Endodermal cell (in vitro differentiated cells): ENCODE results near the gene SLC45A3. TPM values are rescaled to one million over a fixed set of nuclear protein-coding genes. Genes with fewer than 3 reads are reported as not detected.

ENCODE experiments used
- DNase-seq: peaks from one replicate; pipeline ENCODE4 v3.0.0-alpha.2; 2017
- H3K27ac ChIP-seq: 2 replicates; pipeline ENCODE4 v1.5.1; 2013; ENCODE audit warnings: mild to moderate bottlenecking, low read depth, low read length, moderate library complexity
- H3K27me3 ChIP-seq: 2 replicates; pipeline ENCODE4 v1.6.1; 2013; ENCODE audit warnings: mild to moderate bottlenecking, low read length, moderate library complexity; ENCODE audit not compliant: insufficient read depth, control insufficient read depth, poor library complexity, severe bottlenecking
- H3K36me3 ChIP-seq: 2 replicates; pipeline ENCODE4 v1.7.0; 2013; ENCODE audit warnings: mild to moderate bottlenecking, low read length, moderate library complexity; ENCODE audit not compliant: control insufficient read depth, insufficient read depth
- H3K4me1 ChIP-seq: one replicate; pipeline ENCODE4 v1.7.0; 2013; ENCODE audit warnings: low read length; ENCODE audit not compliant: control insufficient read depth, insufficient read depth
- H3K4me3 ChIP-seq: 2 replicates; pipeline ENCODE4 v1.5.1; 2013; ENCODE audit warnings: mild to moderate bottlenecking, low read length, moderate library complexity
- H3K9ac ChIP-seq: 2 replicates; pipeline ENCODE4 v1.6.1; 2013; ENCODE audit warnings: mild to moderate bottlenecking, low read length, moderate library complexity; ENCODE audit not compliant: poor library complexity, severe bottlenecking; ENCODE audit errors: extremely low read depth
- H3K9me3 ChIP-seq: 2 replicates; pipeline ENCODE4 v1.6.1; 2013; ENCODE audit warnings: mild to moderate bottlenecking, low read length, moderate library complexity; ENCODE audit not compliant: control insufficient read depth
- H3K27ac Mint-ChIP-seq: 2 replicates; pipeline ENCODE4 v1.8.0; 2020; ENCODE audit warnings: mixed read lengths
- H3K27me3 Mint-ChIP-seq: 2 replicates; pipeline ENCODE4 v1.8.0; 2021; ENCODE audit warnings: mild to moderate bottlenecking, mixed read lengths; ENCODE audit not compliant: insufficient read depth
- H3K36me3 Mint-ChIP-seq: 2 replicates; pipeline ENCODE4 v1.8.0; 2020; ENCODE audit warnings: low read depth, mixed read lengths
- H3K4me1 Mint-ChIP-seq: 2 replicates; pipeline ENCODE4 v1.8.0; 2020; ENCODE audit warnings: mixed read lengths
- H3K4me3 Mint-ChIP-seq: 2 replicates; pipeline ENCODE4 v1.8.0; 2020; ENCODE audit warnings: mild to moderate bottlenecking, moderate library complexity, mixed read lengths
- H3K9me3 Mint-ChIP-seq: 2 replicates; pipeline ENCODE4 v1.8.0; 2020; ENCODE audit warnings: mild to moderate bottlenecking, mixed read lengths
- WGBS, 2 experiments: methylation state at CpG; one replicate each; pipeline versions ENCODE4 v1.1.5 to v1.1.7; 2013; ENCODE audit warnings: missing lambda C conversion rate in 2 of 2, mixed read lengths in 1 of 2; ENCODE audit not compliant: insufficient coverage in 1 of 2, insufficient read length in 1 of 2; 5-methylcytosine and 5-hydroxymethylcytosine counted together
- total RNA-seq, 2 donors: library from RNA; stranded (reverse); fragmentation: NEBNext Ultra II Directional in 1 of 2; extraction: Animal tissue kit (Norgen Biotek cat#: 25700) in 1 of 2; gene quantifications; 2 replicates in 1 of 2; 3 replicates in 1 of 2; pipeline ENCODE4 v1.2.1, GENCODE V29; 2021
- TF ChIP-seq, protein P1 (sequence below): fragments of 200-600 bp; sonication (generic); conservative IDR thresholded peaks from 2 replicates; pipeline ENCODE4 v1.5.0; 2021; ENCODE audit warnings: antibody characterized with exemption, mild to moderate bottlenecking

The SLC45A3 gene
- total RNA-seq, 2 donors from 2014 or later = 7.9 to 10.2 TPM

DNA sequence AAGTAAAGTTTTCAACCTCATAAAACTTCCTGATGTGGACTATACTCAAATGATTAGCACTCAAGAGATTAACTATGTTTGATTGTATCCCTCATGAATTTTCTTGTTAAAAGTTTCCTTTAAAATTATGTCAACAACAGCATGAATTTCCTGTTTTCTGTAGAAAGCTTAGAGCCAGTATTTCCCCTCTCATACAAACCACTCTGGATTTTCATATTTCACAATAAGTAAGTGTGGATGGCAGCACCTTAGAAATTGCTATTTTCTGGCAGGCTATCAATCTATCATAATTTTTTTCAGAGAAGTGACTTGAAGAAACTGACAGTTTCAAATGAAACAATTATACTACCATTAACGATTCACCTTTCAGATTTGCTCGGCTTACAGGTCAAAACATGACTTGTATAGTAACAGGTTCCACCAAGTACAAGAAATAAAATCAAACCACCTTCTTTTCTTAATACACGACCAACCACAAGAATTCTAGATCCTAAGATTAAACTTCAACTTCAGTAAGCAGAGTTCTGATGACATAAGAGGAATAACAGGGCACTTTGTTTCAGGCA, 69.3 kb downstream of the SLC45A3 start:
- TF ChIP-seq, protein P1, sequence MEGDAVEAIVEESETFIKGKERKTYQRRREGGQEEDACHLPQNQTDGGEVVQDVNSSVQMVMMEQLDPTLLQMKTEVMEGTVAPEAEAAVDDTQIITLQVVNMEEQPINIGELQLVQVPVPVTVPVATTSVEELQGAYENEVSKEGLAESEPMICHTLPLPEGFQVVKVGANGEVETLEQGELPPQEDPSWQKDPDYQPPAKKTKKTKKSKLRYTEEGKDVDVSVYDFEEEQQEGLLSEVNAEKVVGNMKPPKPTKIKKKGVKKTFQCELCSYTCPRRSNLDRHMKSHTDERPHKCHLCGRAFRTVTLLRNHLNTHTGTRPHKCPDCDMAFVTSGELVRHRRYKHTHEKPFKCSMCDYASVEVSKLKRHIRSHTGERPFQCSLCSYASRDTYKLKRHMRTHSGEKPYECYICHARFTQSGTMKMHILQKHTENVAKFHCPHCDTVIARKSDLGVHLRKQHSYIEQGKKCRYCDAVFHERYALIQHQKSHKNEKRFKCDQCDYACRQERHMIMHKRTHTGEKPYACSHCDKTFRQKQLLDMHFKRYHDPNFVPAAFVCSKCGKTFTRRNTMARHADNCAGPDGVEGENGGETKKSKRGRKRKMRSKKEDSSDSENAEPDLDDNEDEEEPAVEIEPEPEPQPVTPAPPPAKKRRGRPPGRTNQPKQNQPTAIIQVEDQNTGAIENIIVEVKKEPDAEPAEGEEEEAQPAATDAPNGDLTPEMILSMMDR = no peak
- Histone ChIP-seq H3K27me3 (no peaks in the 10 kb centered on the region), H3K27ac (no peak overlapping the region), H3K9me3 (no peaks in the 10 kb centered on the region), H3K36me3 (peaks cover 68% of the 10 kb centered on the region), H3K4me1 (no peaks in the 10 kb centered on the region), H3K4me3 (no peak overlapping the region), H3K9ac (no peak overlapping the region)
- Mint-ChIP-seq H3K36me3 (peaks cover 38% of the 10 kb centered on the region), H3K4me3 (no peak overlapping the region), H3K4me1 (peaks cover 4% of the 10 kb centered on the region), H3K27ac (peak overlapping the region; percentile 9), H3K9me3 (no peaks in the 10 kb centered on the region), H3K27me3 (no peaks in the 10 kb centered on the region)
- no peak for DNase-seq
- 88 to 96% methylated on average over 3 of the region's 3 CpGs for WGBS, 2 experiments

DNA sequence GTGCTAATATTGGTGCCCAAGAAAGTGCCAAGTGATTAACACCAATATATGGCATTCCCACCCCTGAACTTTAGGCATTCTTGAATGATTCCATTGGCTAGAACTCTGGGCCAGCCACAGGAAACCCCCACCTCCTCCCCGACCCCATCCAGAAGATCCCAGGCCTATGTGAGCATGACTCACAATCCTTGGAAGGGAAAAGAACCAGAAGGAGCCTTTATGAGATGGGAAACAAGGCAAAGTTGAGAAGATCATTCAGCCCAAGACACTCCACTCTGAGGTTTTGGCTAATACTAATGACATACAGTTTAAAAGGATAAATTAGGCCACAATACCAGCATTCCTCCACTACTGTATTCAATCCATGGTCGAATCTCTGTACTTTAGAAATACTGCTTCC, 70.3 kb downstream of the SLC45A3 start:
- Mint-ChIP-seq H3K27me3 (no peaks in the 10 kb centered on the region), H3K27ac (no peak overlapping the region), H3K9me3 (no peaks in the 10 kb centered on the region), H3K4me1 (peaks cover 4% of the 10 kb centered on the region), H3K36me3 (peaks cover 37% of the 10 kb centered on the region), H3K4me3 (no peak overlapping the region)
- no peaks in the 10 kb centered on the region for H3K27me3 ChIP-seq
- no peak overlapping the region for H3K9ac ChIP-seq
- no peaks in the 10 kb centered on the region for H3K9me3 ChIP-seq
- no peak overlapping the region for H3K4me3 ChIP-seq
- no peak for DNase-seq
- TF ChIP-seq, protein P1 = no peak
- H3K36me3 ChIP-seq = peaks cover 67% of the 10 kb centered on the region
- H3K4me1 ChIP-seq = no peaks in the 10 kb centered on the region
- WGBS, 2 experiments = 86 to 92% methylated on average over 1 to 2 of the region's 2 CpGs
- H3K27ac ChIP-seq = no peak overlapping the region

Other genes starting within 250 kb of the SLC45A3 start
- gene BLACAT1, start 224.5 kb downstream of the SLC45A3 start, total RNA-seq = 1 to 10 TPM; 7.4 to 7.6 TPM
- gene CDK18, start 175.8 kb downstream of the SLC45A3 start, total RNA-seq = 10 to 100 TPM; 58.1 to 88.7 TPM
- 10 to 100 TPM; 29.6 to 41.6 TPM for gene ELK4, start 48.5 kb downstream of the SLC45A3 start, total RNA-seq
- 100 to 1,000 TPM; 380 to 532 TPM for gene NUCKS1, start 69.7 kb upstream of the SLC45A3 start, total RNA-seq
- 1 to 10 TPM; 5.7 to 7.2 TPM for gene RAB29, start 95.0 kb upstream of the SLC45A3 start, total RNA-seq
- 10 to 100 TPM; 17.1 to 32.8 TPM for gene SLC41A1, start 132.7 kb upstream of the SLC45A3 start, total RNA-seq
- gene PM20D1, start 169.6 kb upstream of the SLC45A3 start, total RNA-seq = not detected